H1 (cell line): Measurements from ENCODE around the gene OPCML. TPM values are rescaled to one million over a fixed set of nuclear protein-coding genes. Genes with fewer than 3 reads are reported as not detected.

Experiments
- CTCF ChIA-PET: fragments of 300-600 bp; sonication (Branson Sonifier 250); formaldehyde crosslinking; loops from one replicate; lab custom pipeline; 2021; ENCODE audit not compliant: partially characterized antibody; lab: Charles Lee
- POLR2A ChIA-PET: fragments of 300-600 bp; sonication (Branson Sonifier 250); formaldehyde crosslinking; loops from one replicate; lab custom pipeline; 2021; ENCODE audit warnings: inconsistent platforms; ENCODE audit not compliant: partially characterized antibody; lab: Charles Lee
- DNase-seq, 2 experiments: peaks; one replicate each; pipeline versions ENCODE4 v3.0.0 to v3.0.0-alpha.2; 2010 to 2022; ENCODE audit warnings: low spot score in 2 of 2, low read depth in 1 of 2, mixed read lengths in 1 of 2
- FAIRE-seq: peaks from 2 replicates; lab custom pipeline; 2011; peaks lifted over from hg19 to GRCh38; lab: Jason Lieb, UNC
- H2AFZ ChIP-seq: 2 replicates; pipeline ENCODE4 v1.8.1; 2012; ENCODE audit warnings: low read length, inconsistent platforms
- H2AK5ac ChIP-seq: 2 replicates; pipeline ENCODE4 v1.6.1; 2013; ENCODE audit warnings: low read depth, low read length
- H2BK120ac ChIP-seq: replicated peaks from 2 replicates; pipeline ENCODE3; 2013; ENCODE audit warnings: low read depth, low read length, inconsistent platforms
- H2BK12ac ChIP-seq: 2 replicates; pipeline ENCODE4 v1.6.1; 2013; ENCODE audit warnings: low read depth, low read length
- H2BK15ac ChIP-seq: 2 replicates; pipeline ENCODE4 v1.6.1; 2013; ENCODE audit warnings: low read length
- H2BK20ac ChIP-seq: 2 replicates; pipeline ENCODE4 v1.6.1; 2013; ENCODE audit warnings: low read length
- H2BK5ac ChIP-seq: 2 replicates; pipeline ENCODE4 v1.6.1; 2013; ENCODE audit warnings: low read depth, low read length
- H3K14ac ChIP-seq: 2 replicates; pipeline ENCODE4 v1.6.1; 2013; ENCODE audit warnings: inconsistent platforms; ENCODE audit not compliant: insufficient read length
- H3K18ac ChIP-seq: 2 replicates; pipeline ENCODE4 v1.6.1; 2013; ENCODE audit warnings: low read length; ENCODE audit errors: extremely low read depth
- H3K23ac ChIP-seq: 2 replicates; pipeline ENCODE4 v1.6.1; 2013; ENCODE audit warnings: inconsistent platforms; ENCODE audit not compliant: insufficient read length
- H3K23me2 ChIP-seq: 2 replicates; pipeline ENCODE4 v1.6.1; 2013; ENCODE audit warnings: low read depth, low read length
- H3K27ac ChIP-seq: 2 replicates; pipeline ENCODE4 v1.6.1; 2011; ENCODE audit warnings: low read depth, low read length, inconsistent platforms
- H3K27me3 ChIP-seq, 4 experiments: replicated peaks in 1 of 4; 1 replicate in 1 of 4; 2 replicates in 3 of 4; pipeline versions ENCODE4 v1.6.1 to v1.8.1; 2011 to 2013; ENCODE audit warnings: low read length in 3 of 4, mild to moderate bottlenecking in 3 of 4, inconsistent platforms in 2 of 4, mixed read lengths in 2 of 4, moderate library complexity in 1 of 4; ENCODE audit not compliant: control insufficient read depth in 3 of 4, insufficient read depth in 3 of 4; ENCODE audit errors: extremely low read depth in 1 of 4
- H3K36me3 ChIP-seq, 4 experiments: 2 replicates each; pipeline versions ENCODE4 v1.6.1 to v1.8.1; 2011 to 2013; ENCODE audit warnings: mild to moderate bottlenecking in 4 of 4, low read length in 3 of 4, moderate library complexity in 2 of 4, control low read depth in 1 of 4, inconsistent platforms in 1 of 4; ENCODE audit not compliant: insufficient read depth in 4 of 4, control insufficient read depth in 2 of 4
- H3K4ac ChIP-seq: replicated peaks from 2 replicates; pipeline ENCODE3; 2013; ENCODE audit warnings: low read length, low read depth, mixed read lengths, inconsistent platforms; ENCODE audit not compliant: insufficient read length
- H3K4me1 ChIP-seq, 4 experiments: replicated peaks in 1 of 4; 1 replicate in 1 of 4; 2 replicates in 3 of 4; pipeline versions ENCODE4 v1.6.1 to v1.8.1; 2011 to 2013; ENCODE audit warnings: low read length in 3 of 4, inconsistent platforms in 2 of 4, mixed read lengths in 1 of 4; ENCODE audit not compliant: insufficient read depth in 4 of 4, control insufficient read depth in 3 of 4
- H3K4me2 ChIP-seq, 2 experiments: 2 replicates each; pipeline versions ENCODE4 v1.6.1 to v1.8.1; 2011 to 2013; ENCODE audit warnings: low read depth in 2 of 2, low read length in 2 of 2, control low read depth in 1 of 2, inconsistent platforms in 1 of 2, mild to moderate bottlenecking in 1 of 2; ENCODE audit not compliant: insufficient read depth in 1 of 2
- H3K4me3 ChIP-seq, 4 experiments: fragments of 200-600, 300-600 bp in 1 of 4; sonication (generic), shearing (Covaris generic), sonication (Bioruptor Twin) in 1 of 4; 2 replicates each; pipeline versions ENCODE4 v1.5.1 to v1.8.1; 2011 to 2016; ENCODE audit warnings: low read length in 4 of 4, low read depth in 3 of 4, control low read depth in 2 of 4, inconsistent platforms in 2 of 4, mild to moderate bottlenecking in 2 of 4, mixed read lengths in 1 of 4, moderate library complexity in 1 of 4; ENCODE audit not compliant: insufficient read depth in 2 of 4; ENCODE audit errors: extremely low read depth in 1 of 4
- H3K56ac ChIP-seq: replicated peaks from 2 replicates; pipeline ENCODE3; 2013; ENCODE audit warnings: low read depth, mild to moderate bottlenecking, mixed read lengths, low read length, inconsistent platforms; ENCODE audit not compliant: insufficient read length
- H3K79me1 ChIP-seq: 2 replicates; pipeline ENCODE4 v1.6.1; 2013; ENCODE audit warnings: low read depth, low read length, control low read depth
- H3K79me2 ChIP-seq, 2 experiments: 2 replicates each; pipeline versions ENCODE4 v1.6.1 to v1.8.1; 2012 to 2013; ENCODE audit warnings: low read length in 2 of 2, mild to moderate bottlenecking in 2 of 2, inconsistent platforms in 1 of 2; ENCODE audit not compliant: insufficient read depth in 2 of 2, control insufficient read depth in 1 of 2
- H3K9ac ChIP-seq, 4 experiments: replicated peaks in 1 of 4; 1 replicate in 1 of 4; 2 replicates in 3 of 4; pipeline versions ENCODE4 v1.6.1 to v1.8.1; 2011 to 2013; ENCODE audit warnings: low read depth in 3 of 4, low read length in 3 of 4, control low read depth in 2 of 4, mild to moderate bottlenecking in 2 of 4, moderate library complexity in 2 of 4, inconsistent platforms in 1 of 4; ENCODE audit errors: extremely low read depth in 1 of 4
- H3K9me3 ChIP-seq, 2 experiments: 2 replicates each; pipeline versions ENCODE4 v1.6.1 to v1.8.1; 2012 to 2013; ENCODE audit warnings: mild to moderate bottlenecking in 2 of 2, moderate library complexity in 2 of 2, control low read depth in 1 of 2, inconsistent platforms in 1 of 2, low read depth in 1 of 2, low read length in 1 of 2, mixed read lengths in 1 of 2; ENCODE audit not compliant: insufficient read depth in 2 of 2
- H4K20me1 ChIP-seq, 2 experiments: replicated peaks in 1 of 2; 2 replicates each; pipeline versions ENCODE3 to v1.8.1; 2011 to 2013; ENCODE audit warnings: inconsistent platforms in 2 of 2, low read length in 2 of 2, mild to moderate bottlenecking in 1 of 2; ENCODE audit not compliant: insufficient read depth in 2 of 2, control insufficient read depth in 1 of 2
- H4K5ac ChIP-seq: 2 replicates; pipeline ENCODE4 v1.6.1; 2013; ENCODE audit warnings: low read length, low read depth, mixed read lengths, inconsistent platforms; ENCODE audit not compliant: insufficient read length
- H4K8ac ChIP-seq: 2 replicates; pipeline ENCODE4 v1.8.0; 2013; ENCODE audit warnings: mild to moderate bottlenecking, moderate library complexity, low read length, inconsistent platforms; ENCODE audit not compliant: insufficient read depth; ENCODE audit errors: extremely low read depth
- H4K91ac ChIP-seq: replicated peaks from 2 replicates; pipeline ENCODE3; 2013; ENCODE audit warnings: low read length, mixed read lengths, inconsistent platforms; ENCODE audit not compliant: insufficient read length
- BRCA1 ChIP-seq: IDR thresholded peaks from 2 replicates; pipeline ENCODE4 v1.6.1; 2012; ENCODE audit warnings: low read depth, low read length, improper control_type of control experiment
- NANOG ChIP-seq: IDR thresholded peaks from 2 replicates; pipeline ENCODE4 v1.6.1; 2011; ENCODE audit warnings: low read length, low read depth, mild to moderate bottlenecking, inconsistent platforms; ENCODE audit not compliant: insufficient read depth, poor library complexity, severe bottlenecking
- RFX5 ChIP-seq: IDR thresholded peaks from 2 replicates; pipeline ENCODE4 v1.6.1; 2011; ENCODE audit warnings: low read depth, low read length, improper control_type of control experiment, borderline replicate concordance
- SIX5 ChIP-seq: IDR thresholded peaks from 2 replicates; pipeline ENCODE4 v1.6.1; 2011; ENCODE audit warnings: mild to moderate bottlenecking, low read depth, low read length
- SP1 ChIP-seq: IDR thresholded peaks from 2 replicates; pipeline ENCODE4 v1.6.1; 2011; ENCODE audit warnings: low read depth, low read length
- SP4 ChIP-seq: IDR thresholded peaks from 2 replicates; pipeline ENCODE4 v1.6.1; 2012; ENCODE audit warnings: low read length, inconsistent platforms
- WGBS, 2 experiments: shearing (Covaris generic) in 1 of 2; methylation state at CpG; one replicate each; pipeline versions ENCODE4 v1.1.6 to v1.1.7; 2013 to 2015; ENCODE audit warnings: low lambda C conversion rate in 2 of 2, mixed read lengths in 2 of 2, inconsistent platforms in 1 of 2, low coverage in 1 of 2, missing lambda C conversion rate in 1 of 2; ENCODE audit not compliant: insufficient replicate concordance in 2 of 2, insufficient coverage in 1 of 2, insufficient read length in 1 of 2; ENCODE audit errors: extremely low coverage in 1 of 2, missing lambda C conversion rate in 1 of 2; 5-methylcytosine and 5-hydroxymethylcytosine counted together
- polyA plus RNA-seq, 7 experiments: library from polyadenylated mRNA; depleted of rRNA in 3 of 7; stranded (reverse) in 5 of 7; unstranded in 2 of 7; fragments of >200 nt in 5 of 7; fragments of 200-250 nt in 2 of 7; gene quantifications; 1 replicate in 5 of 7; 2 replicates in 1 of 7; 4 replicates in 1 of 7; pipeline versions ENCODE4 v1.2.1 to v1.2.3, GENCODE V29; 2011 to 2013; ENCODE audit warnings: missing spikeins in 2 of 7, mixed read lengths in 2 of 7
- total RNA-seq: library from RNA; stranded (reverse); fragmentation: NEBNext Ultra II Directional; extraction: Animal tissue kit (Norgen Biotek cat#: 25700); gene quantifications from 2 replicates; pipeline ENCODE4 v1.2.1, GENCODE V29; 2021
- TF ChIP-seq, protein P1 (sequence below): IDR thresholded peaks from 2 replicates; pipeline ENCODE4 v1.6.1; 2011; ENCODE audit warnings: low read depth, mild to moderate bottlenecking, low read length; ENCODE audit not compliant: insufficient read depth

The OPCML gene
- total and polyA plus RNA-seq, 2 of the 8 experiments (the other 6 are each of a cell fraction or from before 2014, with no cell fraction given): 2.3 to 3.1 TPM

DNA sequence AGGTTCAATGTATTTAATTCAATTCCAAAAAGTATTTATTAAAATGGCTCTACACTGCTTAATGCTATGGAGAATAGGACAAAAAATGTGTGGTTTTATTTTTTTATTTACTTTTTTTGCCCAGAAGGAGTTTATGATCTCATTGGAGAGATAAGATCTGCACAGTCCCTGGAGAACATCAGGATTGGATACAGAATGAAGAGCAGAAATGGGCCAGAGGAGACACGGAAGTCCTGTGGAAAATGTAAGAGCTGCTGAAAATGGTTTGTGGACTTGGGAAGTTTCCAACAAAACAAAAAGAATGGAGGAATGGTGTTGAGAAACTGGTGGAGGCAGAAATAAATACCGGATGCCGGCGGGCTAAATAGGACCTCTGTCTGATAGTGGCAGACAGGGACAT, 554.6 kb downstream of the OPCML start:
- Histone ChIP-seq H4K91ac (no peak overlapping the region), H3K4me3 (no peak overlapping the region), H4K5ac (no peak overlapping the region), H3K23me2 (no peaks in the 10 kb centered on the region; the same call in 1 of the 2 replicates), H3K4me1 (peaks cover 0 to 1% (median under 1%) of the 10 kb centered on the region in 4 experiments; a peak in 4 of 7 replicates), H3K14ac (no peak overlapping the region), H2BK20ac (no peak overlapping the region), H3K4ac (no peak overlapping the region), H3K9me3 (no peaks in the 10 kb centered on the region), H3K27me3 (no peaks in the 10 kb centered on the region; a peak in 1 of 7 replicates), H3K79me1 (no peaks in the 10 kb centered on the region; the same call in 1 of the 2 replicates), H3K79me2 (no peaks in the 10 kb centered on the region), H3K36me3 (no peaks in the 10 kb centered on the region), H3K56ac (no peak overlapping the region), H2BK15ac (no peak overlapping the region), H3K23ac (no peak overlapping the region), H3K9ac (no peak overlapping the region), H2BK120ac (no peak overlapping the region), H4K20me1 (no peaks in the 10 kb centered on the region), H2BK12ac (no peak overlapping the region), H3K18ac (no peak overlapping the region), H3K27ac (no peak overlapping the region), H2AFZ (no peak overlapping the region), H2BK5ac (no peak overlapping the region), H2AK5ac (no peak overlapping the region), H3K4me2 (no peak overlapping the region), H4K8ac (no peak overlapping the region)
- no peak for FAIRE-seq
- 99% methylated on average over 4 of the region's 4 CpGs; no CpG with 5 or more reads in 1 of the 2 experiments for WGBS, 2 experiments
- DNase-seq: no peak
- ChIA-PET POLR2A (no interaction called here), CTCF (interaction anchor here (0.8 to 1.5 kb wide), 3 partner anchors 22 to 37 kb away, joined by 3 to 7 read pairs (median 5); no protein-coding TSS in a partner anchor)
- no peak for TF ChIP-seq SP4
- TF ChIP-seq RFX5: no peak
- TF ChIP-seq BRCA1: no peak
- TF ChIP-seq, protein P1, sequence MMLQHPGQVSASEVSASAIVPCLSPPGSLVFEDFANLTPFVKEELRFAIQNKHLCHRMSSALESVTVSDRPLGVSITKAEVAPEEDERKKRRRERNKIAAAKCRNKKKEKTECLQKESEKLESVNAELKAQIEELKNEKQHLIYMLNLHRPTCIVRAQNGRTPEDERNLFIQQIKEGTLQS: no peak
- TF ChIP-seq SP1: no peak
- no peak for TF ChIP-seq NANOG
- no peak for TF ChIP-seq SIX5
